K562 (cell line): Measurements from ENCODE around the gene NACC1. TPM values are rescaled to one million over a fixed set of nuclear protein-coding genes. Genes with fewer than 3 reads are reported as not detected.
A peak's percentile ranks its signal among the peaks of the same experiment; 100 is the strongest.

Source experiments
- ARHGAP35 ChIP-seq: fragments of 450-650 bp; IDR thresholded peaks from 2 replicates; pipeline ENCODE4 v1.6.1; 2018; ENCODE audit not compliant: partially characterized antibody
- CSDE1 ChIP-seq, 2 experiments: fragments of 450-650 bp; IDR thresholded peaks; 2 replicates each; pipeline ENCODE4 v1.6.1; 2016; ENCODE audit warnings: mild to moderate bottlenecking in 1 of 2
- ESRRA ChIP-seq: fragments of 450-650 bp; IDR thresholded peaks from 2 replicates; pipeline ENCODE4 v1.6.1; 2014; ENCODE audit warnings: low read depth, mild to moderate bottlenecking, moderate library complexity, borderline replicate concordance
- GABPB2 ChIP-seq: fragments of 250-450 bp; sonication (Bioruptor Pico); conservative IDR thresholded peaks from 2 replicates; pipeline ENCODE4 v1.5.1; 2021; ENCODE audit warnings: mild to moderate bottlenecking
- HDAC3 ChIP-seq: fragments of 450-650 bp; IDR thresholded peaks from 2 replicates; pipeline ENCODE4 v1.6.1; 2018; ENCODE audit warnings: borderline replicate concordance, mild to moderate bottlenecking, moderate library complexity; ENCODE audit not compliant: partially characterized antibody
- HDAC6 ChIP-seq: IDR thresholded peaks from 2 replicates; pipeline ENCODE4 v1.6.1; 2012; ENCODE audit warnings: low read depth, mild to moderate bottlenecking, control low read depth, inconsistent platforms, low read length, moderate library complexity
- HDAC8 ChIP-seq: fragments of 450-650 bp; IDR thresholded peaks from 2 replicates; pipeline ENCODE4 v1.6.1; 2016; ENCODE audit warnings: mild to moderate bottlenecking, missing genetic modification characterization, moderate library complexity, missing compliant biosample characterization
- MAFK ChIP-seq: IDR thresholded peaks from 2 replicates; pipeline ENCODE4 v1.6.1; 2011; ENCODE audit warnings: low read length, improper control_type of control experiment
- PHB ChIP-seq: fragments of 250-450 bp; sonication (Bioruptor Pico); IDR thresholded peaks from 2 replicates; pipeline ENCODE4 v1.5.0; 2021
- SIX5 ChIP-seq, 2 experiments: IDR thresholded peaks; 2 replicates each; pipeline ENCODE4 v1.6.1; 2011; ENCODE audit warnings: low read length in 2 of 2, borderline replicate concordance in 1 of 2, low read depth in 1 of 2, mild to moderate bottlenecking in 1 of 2, moderate library complexity in 1 of 2; ENCODE audit not compliant: insufficient read depth in 1 of 2
- SRSF3 ChIP-seq: fragments of 200-400 bp; formaldehyde crosslinking; IDR thresholded peaks from 2 replicates; pipeline ENCODE4 v1.6.1; 2016; ENCODE audit warnings: mild to moderate bottlenecking, low read length, moderate library complexity; ENCODE audit not compliant: insufficient read depth
- STAT5B ChIP-seq: fragments of 250-450 bp; sonication (Bioruptor Pico); IDR thresholded peaks from 2 replicates; pipeline ENCODE4 v1.8.0; 2021; ENCODE audit warnings: mild to moderate bottlenecking, inconsistent platforms
- TRIM24 ChIP-seq, 2 experiments: fragments of 450-650 bp; IDR thresholded peaks; 2 replicates each; pipeline ENCODE4 v1.6.1; 2016
- XRCC4 ChIP-seq: IDR thresholded peaks from one replicate; pipeline ENCODE4 v1.6.1; 2011; ENCODE audit not compliant: insufficient read depth, insufficient read length; ENCODE audit errors: extremely low read depth
- ZFPM2 ChIP-seq: fragments of 250-450 bp; sonication (Bioruptor Pico); IDR thresholded peaks from 2 replicates; pipeline ENCODE4 v1.5.1; 2022; ENCODE audit warnings: mild to moderate bottlenecking
- ZKSCAN8 ChIP-seq: fragments of 200-800 bp; sonication (Bioruptor generic); IDR thresholded peaks from 2 replicates; pipeline ENCODE4 v1.6.1; 2016; ENCODE audit warnings: missing genetic modification characterization, missing compliant biosample characterization
- ZNF436 ChIP-seq: fragments of 250-450, 450-650 bp; sonication (Bioruptor Pico); formaldehyde crosslinking; IDR thresholded peaks from 2 replicates; pipeline ENCODE4 v1.7.0; 2020; ENCODE audit warnings: mild to moderate bottlenecking
- ZNF589 ChIP-seq: fragments of 200-800 bp; sonication (Bioruptor generic); IDR thresholded peaks from 2 replicates; pipeline ENCODE4 v1.6.1; 2016; ENCODE audit warnings: low read depth, missing genetic modification characterization, missing compliant biosample characterization
- ZNF780A ChIP-seq: fragments of 250-450 bp; sonication (Bioruptor Pico); IDR thresholded peaks from 2 replicates; pipeline ENCODE4 v1.5.0; 2021; ENCODE audit warnings: mild to moderate bottlenecking
- polyA plus RNA-seq, 8 experiments: library from polyadenylated mRNA; depleted of rRNA in 4 of 8; stranded (reverse) in 5 of 8; unstranded in 3 of 8; fragments of >200 nt; fragmentation: Nextera tagmentation in 2 of 8; fragmentation: Illumina TruSeq in 1 of 8; extraction: Ambion mirVana in 2 of 8; extraction: Trizol in 1 of 8; gene quantifications; 2 replicates each; pipeline versions ENCODE4 v1.2.1 to v1.2.3, GENCODE V29; 2011 to 2014; ENCODE audit warnings: inconsistent platforms in 1 of 8, missing spikeins in 1 of 8
- total RNA-seq, 7 experiments: library from RNA; depleted of rRNA in 6 of 7; stranded (reverse); fragments of >200 nt in 6 of 7; fragmentation: Illumina TruSeq in 2 of 7; extraction: Trizol in 2 of 7; gene quantifications; 2 replicates each; pipeline versions ENCODE4 v1.2.1 to v1.2.3, GENCODE V29; 2011 to 2021; ENCODE audit warnings: low replicate concordance in 1 of 7
- TF ChIP-seq, protein P1 (sequence below): fragments of 250-450 bp; sonication (Bioruptor Pico); IDR thresholded peaks from 2 replicates; pipeline ENCODE4 v1.9.0; 2021; ENCODE audit warnings: mild to moderate bottlenecking
- TF ChIP-seq, protein P2 (sequence below): IDR thresholded peaks from 3 replicates; pipeline ENCODE4 v1.6.1; 2011; ENCODE audit warnings: borderline replicate concordance, mild to moderate bottlenecking; ENCODE audit not compliant: insufficient read length, insufficient read depth
- TF ChIP-seq, protein P3 (sequence below): fragments of 450-650 bp; IDR thresholded peaks from 2 replicates; pipeline ENCODE4 v1.6.1; 2016; ENCODE audit warnings: low read depth, mild to moderate bottlenecking, moderate library complexity
- TF ChIP-seq, protein P4 (sequence below): sonication (generic); formaldehyde crosslinking; IDR thresholded peaks from 2 replicates; pipeline ENCODE4 v1.8.1; 2023; ENCODE audit warnings: mild to moderate bottlenecking, missing genetic modification reagents
- TF ChIP-seq, protein P5 (sequence below): sonication (generic); formaldehyde crosslinking; IDR thresholded peaks from 2 replicates; pipeline ENCODE4 v1.9.0; 2022; ENCODE audit warnings: mild to moderate bottlenecking, missing genetic modification reagents

The NACC1 gene
- total and polyA plus RNA-seq, 9 of the 15 experiments (the other 6 are each of a cell fraction or from before 2014, with no cell fraction given), result 0.04 to 96.6 (median 25.8) TPM

DNA sequence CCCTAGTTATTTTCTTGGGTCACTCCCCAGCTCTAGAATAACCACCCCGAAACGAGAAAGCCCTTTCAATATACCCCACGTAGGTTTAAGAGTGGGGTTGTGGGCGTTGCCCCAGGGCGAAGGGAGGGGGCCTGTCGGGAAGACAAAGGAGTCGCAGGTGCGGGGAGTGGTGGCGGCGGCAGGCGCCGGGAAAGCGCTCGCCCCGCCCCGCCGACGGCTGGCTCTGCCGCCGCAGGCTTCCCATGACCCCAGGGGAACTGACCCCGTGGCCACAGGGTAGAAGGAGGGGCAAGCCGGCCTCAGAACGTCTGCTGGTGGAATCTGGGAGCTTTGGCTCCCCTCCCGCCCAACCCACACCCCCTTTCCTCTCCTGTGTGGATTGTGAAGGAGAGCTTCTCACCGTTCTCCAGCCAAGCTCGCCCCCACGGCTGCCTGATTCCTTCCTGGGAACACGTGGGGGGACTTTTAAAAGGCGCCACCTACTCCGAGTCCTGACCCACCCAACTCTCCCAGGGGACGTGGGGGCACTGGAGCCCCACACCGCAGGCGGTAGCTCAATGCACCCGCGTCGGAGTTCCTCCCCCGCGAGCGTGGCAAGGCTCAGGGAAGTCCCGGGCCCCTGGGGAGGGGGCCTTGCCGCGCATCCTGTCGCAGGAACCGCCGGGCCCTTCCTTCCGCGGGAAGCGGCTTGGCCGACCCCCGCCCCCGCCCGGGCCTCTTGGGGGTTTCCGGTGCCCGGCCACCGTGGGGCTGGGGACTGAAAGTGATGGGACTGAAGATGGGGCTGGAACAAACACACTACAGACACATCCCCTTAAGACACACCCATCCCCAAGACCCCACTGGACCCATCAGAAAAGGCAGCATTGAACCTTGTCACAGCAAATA lies 37.7 kb downstream of the NACC1 start (continued):
- TF ChIP-seq ZKSCAN8 (no peak), MAFK (no peak), ESRRA (peak; percentile 44), HDAC6 (peak; percentile 54; the same call in 1 of the 2 replicates), PHB (no peak), HDAC3 (peak; percentile 15), XRCC4 (no peak), STAT5B (no peak), ZNF780A (CRISPR knock-in tag) (no peak), ZFPM2 (CRISPR knock-in tag) (no peak), ZNF436 (CRISPR knock-in tag) (no peak), GABPB2 (CRISPR knock-in tag) (no peak), CSDE1 (IDR thresholded peaks at IDR 0.05) (no peak), ARHGAP35 (no peak), HDAC8 (no peak), SRSF3 (no peak), SIX5 (IDR thresholded peaks at IDR 0.05; ENCODE audit: borderline replicate concordance in 1 of 2, insufficient read depth in 1 of 2, low read depth in 1 of 2, low read length in 2 of 2) (no peak), TRIM24 (IDR thresholded peaks at IDR 0.05) (0 out of 4 replicates have a peak, but pooled peaks of 1 of the 2 experiments have one; percentile 30), ZNF589 (CRISPR knock-in tag) (no peak)
- TF ChIP-seq, protein P1, sequence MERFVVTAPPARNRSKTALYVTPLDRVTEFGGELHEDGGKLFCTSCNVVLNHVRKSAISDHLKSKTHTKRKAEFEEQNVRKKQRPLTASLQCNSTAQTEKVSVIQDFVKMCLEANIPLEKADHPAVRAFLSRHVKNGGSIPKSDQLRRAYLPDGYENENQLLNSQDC, result no peak
- TF ChIP-seq, protein P2, sequence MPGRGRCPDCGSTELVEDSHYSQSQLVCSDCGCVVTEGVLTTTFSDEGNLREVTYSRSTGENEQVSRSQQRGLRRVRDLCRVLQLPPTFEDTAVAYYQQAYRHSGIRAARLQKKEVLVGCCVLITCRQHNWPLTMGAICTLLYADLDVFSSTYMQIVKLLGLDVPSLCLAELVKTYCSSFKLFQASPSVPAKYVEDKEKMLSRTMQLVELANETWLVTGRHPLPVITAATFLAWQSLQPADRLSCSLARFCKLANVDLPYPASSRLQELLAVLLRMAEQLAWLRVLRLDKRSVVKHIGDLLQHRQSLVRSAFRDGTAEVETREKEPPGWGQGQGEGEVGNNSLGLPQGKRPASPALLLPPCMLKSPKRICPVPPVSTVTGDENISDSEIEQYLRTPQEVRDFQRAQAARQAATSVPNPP, result no peak
- TF ChIP-seq, protein P3, sequence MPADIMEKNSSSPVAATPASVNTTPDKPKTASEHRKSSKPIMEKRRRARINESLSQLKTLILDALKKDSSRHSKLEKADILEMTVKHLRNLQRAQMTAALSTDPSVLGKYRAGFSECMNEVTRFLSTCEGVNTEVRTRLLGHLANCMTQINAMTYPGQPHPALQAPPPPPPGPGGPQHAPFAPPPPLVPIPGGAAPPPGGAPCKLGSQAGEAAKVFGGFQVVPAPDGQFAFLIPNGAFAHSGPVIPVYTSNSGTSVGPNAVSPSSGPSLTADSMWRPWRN, result no peak
- TF ChIP-seq, protein P4, sequence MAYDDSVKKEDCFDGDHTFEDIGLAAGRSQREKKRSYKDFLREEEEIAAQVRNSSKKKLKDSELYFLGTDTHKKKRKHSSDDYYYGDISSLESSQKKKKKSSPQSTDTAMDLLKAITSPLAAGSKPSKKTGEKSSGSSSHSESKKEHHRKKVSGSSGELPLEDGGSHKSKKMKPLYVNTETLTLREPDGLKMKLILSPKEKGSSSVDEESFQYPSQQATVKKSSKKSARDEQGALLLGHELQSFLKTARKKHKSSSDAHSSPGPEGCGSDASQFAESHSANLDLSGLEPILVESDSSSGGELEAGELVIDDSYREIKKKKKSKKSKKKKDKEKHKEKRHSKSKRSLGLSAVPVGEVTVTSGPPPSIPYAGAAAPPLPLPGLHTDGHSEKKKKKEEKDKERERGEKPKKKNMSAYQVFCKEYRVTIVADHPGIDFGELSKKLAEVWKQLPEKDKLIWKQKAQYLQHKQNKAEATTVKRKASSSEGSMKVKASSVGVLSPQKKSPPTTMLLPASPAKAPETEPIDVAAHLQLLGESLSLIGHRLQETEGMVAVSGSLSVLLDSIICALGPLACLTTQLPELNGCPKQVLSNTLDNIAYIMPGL (CRISPR knock-in tag), result no peak
- TF ChIP-seq, protein P5, sequence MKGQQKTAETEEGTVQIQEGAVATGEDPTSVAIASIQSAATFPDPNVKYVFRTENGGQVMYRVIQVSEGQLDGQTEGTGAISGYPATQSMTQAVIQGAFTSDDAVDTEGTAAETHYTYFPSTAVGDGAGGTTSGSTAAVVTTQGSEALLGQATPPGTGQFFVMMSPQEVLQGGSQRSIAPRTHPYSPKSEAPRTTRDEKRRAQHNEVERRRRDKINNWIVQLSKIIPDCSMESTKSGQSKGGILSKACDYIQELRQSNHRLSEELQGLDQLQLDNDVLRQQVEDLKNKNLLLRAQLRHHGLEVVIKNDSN (CRISPR knock-in tag), result peak; percentile 58; the same call in 1 of the 2 replicates
